ENCODE measurements around the gene GCNA. TPM values are rescaled to one million over a fixed set of nuclear protein-coding genes. Genes with fewer than 3 reads are reported as not detected.

GCNA gene
- total RNA-seq, 4 donors from 2014 or later = 2.8 to 12.9 (median 8.8) TPM

DNA sequence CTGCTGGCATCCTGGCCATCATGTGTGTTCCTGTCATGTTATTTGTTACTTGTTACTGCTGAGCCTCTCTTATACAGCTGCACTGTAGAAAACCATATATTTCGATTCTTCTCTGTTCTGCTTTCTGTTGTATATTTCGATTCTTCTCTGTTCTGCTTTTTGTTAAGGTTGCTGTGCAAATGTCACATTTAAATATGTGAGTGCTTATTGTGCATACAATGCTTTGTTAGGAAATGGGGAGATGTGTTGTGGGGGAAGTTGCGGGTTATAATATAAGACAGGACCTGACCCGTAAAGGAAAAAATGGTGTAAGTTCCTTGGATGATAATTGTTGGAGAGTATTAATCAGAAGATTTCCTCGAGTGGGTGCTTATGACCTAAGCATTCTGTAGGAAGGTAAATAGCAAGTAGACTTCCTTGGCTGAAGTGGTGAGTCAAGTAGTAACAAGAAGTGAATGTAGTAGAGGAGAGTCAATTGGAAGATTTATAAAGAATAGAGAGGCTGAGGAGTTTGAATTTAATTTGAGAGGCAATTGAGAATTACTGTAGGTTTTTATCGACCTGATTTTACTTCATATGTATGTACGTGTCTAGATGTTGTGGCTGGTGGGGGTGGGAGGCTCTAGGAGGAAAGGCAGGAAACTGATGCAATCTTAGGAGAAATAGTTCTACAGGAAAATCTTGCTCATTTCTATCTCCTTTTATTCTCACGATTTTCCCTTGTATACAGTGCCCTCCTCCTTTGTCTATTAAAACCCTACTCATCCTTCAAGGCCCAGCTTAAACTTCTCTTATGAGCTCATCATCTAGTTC, 36.8 kb upstream of the GCNA start:
- Histone ChIP-seq H3K4me1 (peaks cover 0 to 75% (median 8%) of the 10 kb centered on the region in 4 donors), H3K27me3 (peaks cover 0 to 5% of the 10 kb centered on the region in 2 donors), H3K9me3 (no peaks in the 10 kb centered on the region), H3K27ac (no peak overlapping the region), H3K36me3 (peaks cover 0 to 6% (median 0%) of the 10 kb centered on the region in 3 donors), H3K4me3 (no peak overlapping the region)
- TF ChIP-seq, protein P1, sequence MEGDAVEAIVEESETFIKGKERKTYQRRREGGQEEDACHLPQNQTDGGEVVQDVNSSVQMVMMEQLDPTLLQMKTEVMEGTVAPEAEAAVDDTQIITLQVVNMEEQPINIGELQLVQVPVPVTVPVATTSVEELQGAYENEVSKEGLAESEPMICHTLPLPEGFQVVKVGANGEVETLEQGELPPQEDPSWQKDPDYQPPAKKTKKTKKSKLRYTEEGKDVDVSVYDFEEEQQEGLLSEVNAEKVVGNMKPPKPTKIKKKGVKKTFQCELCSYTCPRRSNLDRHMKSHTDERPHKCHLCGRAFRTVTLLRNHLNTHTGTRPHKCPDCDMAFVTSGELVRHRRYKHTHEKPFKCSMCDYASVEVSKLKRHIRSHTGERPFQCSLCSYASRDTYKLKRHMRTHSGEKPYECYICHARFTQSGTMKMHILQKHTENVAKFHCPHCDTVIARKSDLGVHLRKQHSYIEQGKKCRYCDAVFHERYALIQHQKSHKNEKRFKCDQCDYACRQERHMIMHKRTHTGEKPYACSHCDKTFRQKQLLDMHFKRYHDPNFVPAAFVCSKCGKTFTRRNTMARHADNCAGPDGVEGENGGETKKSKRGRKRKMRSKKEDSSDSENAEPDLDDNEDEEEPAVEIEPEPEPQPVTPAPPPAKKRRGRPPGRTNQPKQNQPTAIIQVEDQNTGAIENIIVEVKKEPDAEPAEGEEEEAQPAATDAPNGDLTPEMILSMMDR (IDR thresholded peaks at IDR 0.05) = no peak
- TF ChIP-seq EP300 (IDR thresholded peaks at IDR 0.05) = no peak
- no peak for TF ChIP-seq POLR2A (IDR thresholded peaks at IDR 0.05)
- WGBS, 2 donors = 26 to 46% methylated on average over 8 of the region's 8 CpGs
- DNase-seq (ENCODE audit: low spot score in 2 of 2) = no peak

DNA sequence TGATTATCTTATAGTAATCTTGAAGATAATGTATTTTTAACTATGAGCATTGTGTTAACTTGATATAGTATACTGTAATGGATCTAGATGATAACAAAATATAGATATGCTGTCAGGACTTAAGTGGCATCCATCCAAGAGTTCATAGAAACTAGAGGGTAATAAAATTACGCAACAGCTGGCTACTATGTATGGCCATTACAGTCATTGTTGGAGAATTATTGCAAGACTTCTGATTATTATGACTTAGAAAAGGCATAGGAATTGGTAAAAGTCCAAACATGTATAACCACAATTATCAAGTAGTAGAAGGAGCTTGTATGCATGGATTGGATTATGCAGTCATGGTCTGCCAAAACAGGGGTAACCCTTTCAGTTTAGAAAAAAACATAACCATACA, 35.8 kb upstream of the GCNA start:
- TF ChIP-seq EP300 (IDR thresholded peaks at IDR 0.05) (no peak), POLR2A (IDR thresholded peaks at IDR 0.05) (no peak)
- TF ChIP-seq, protein P1 (IDR thresholded peaks at IDR 0.05) = no peak
- Histone ChIP-seq H3K27me3 (peaks cover 0 to 5% of the 10 kb centered on the region in 2 donors), H3K4me3 (no peak overlapping the region), H3K4me1 (peaks cover 0 to 67% (median 8%) of the 10 kb centered on the region in 4 donors), H3K36me3 (peaks cover 0 to 16% (median 0%) of the 10 kb centered on the region in 3 donors), H3K9me3 (no peaks in the 10 kb centered on the region), H3K27ac (no peak overlapping the region)
- DNase-seq (ENCODE audit: low spot score in 2 of 2) = no peak
- 33 to 51% methylated on average over 1 of the region's 1 CpG for WGBS, 2 donors

DNA sequence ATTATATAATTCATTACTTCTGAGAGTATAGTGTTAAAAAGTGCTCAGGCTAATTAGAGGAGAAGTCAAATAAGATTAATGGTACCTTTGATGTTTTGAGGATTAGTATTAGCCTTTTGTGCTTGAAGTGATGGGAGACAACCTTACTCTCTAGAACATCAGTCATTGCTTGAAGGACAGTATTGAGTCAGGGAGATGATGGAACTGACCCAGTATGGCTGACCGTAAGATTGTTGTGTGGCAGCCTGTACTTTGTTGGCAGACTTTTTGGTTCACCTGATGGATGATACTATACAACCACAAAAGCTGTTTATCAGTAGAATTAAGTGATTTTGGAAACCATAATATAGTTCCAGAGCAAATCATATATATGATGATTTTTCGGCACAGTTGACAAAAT, 35.4 kb upstream of the GCNA start:
- WGBS, 2 donors = 74 to 84% methylated on average over 2 of the region's 2 CpGs
- H3K4me3 ChIP-seq = no peak overlapping the region
- no peaks in the 10 kb centered on the region for H3K9me3 ChIP-seq
- H3K27me3 ChIP-seq = peaks cover 0 to 5% of the 10 kb centered on the region in 2 donors
- DNase-seq (ENCODE audit: low spot score in 2 of 2) = no peak
- H3K36me3 ChIP-seq = peaks cover 0 to 20% (median 0%) of the 10 kb centered on the region in 3 donors
- TF ChIP-seq POLR2A (IDR thresholded peaks at IDR 0.05) = no peak
- TF ChIP-seq, protein P1 (IDR thresholded peaks at IDR 0.05) = no peak
- TF ChIP-seq EP300 (IDR thresholded peaks at IDR 0.05) = no peak
- peak overlapping the region in 1 of 4 donors; percentile 15 for H3K27ac ChIP-seq
- peaks cover 0 to 63% (median 8%) of the 10 kb centered on the region in 4 donors for H3K4me1 ChIP-seq

DNA sequence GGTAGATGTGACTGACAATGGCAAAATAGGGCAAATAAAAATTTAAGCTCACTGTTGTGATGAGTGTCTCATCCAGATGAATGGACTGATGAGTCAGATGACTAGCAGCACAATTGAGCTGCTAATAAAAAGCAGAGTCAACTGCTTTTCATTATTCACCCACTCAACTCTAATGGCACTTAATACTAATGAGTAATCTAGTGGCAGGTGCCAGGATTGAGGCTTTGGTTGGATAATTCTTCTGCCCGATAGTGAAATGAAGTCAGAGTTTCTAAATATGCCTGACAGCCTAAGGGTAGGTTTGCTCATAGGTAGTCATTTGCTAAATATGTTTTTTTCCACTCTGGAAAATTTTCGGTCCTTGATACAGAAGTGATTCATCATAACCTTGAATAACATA, 34.9 kb upstream of the GCNA start:
- Histone ChIP-seq H3K9me3 (no peaks in the 10 kb centered on the region), H3K27ac (peak overlapping the region in 1 of 4 donors; percentile 15), H3K4me1 (peaks cover 0 to 58% (median 8%) of the 10 kb centered on the region in 4 donors), H3K36me3 (peaks cover 0 to 25% (median 0%) of the 10 kb centered on the region in 3 donors), H3K27me3 (peaks cover 0 to 5% of the 10 kb centered on the region in 2 donors), H3K4me3 (no peak overlapping the region)
- WGBS, 2 donors = 19 to 63% methylated on average over 2 of the region's 2 CpGs
- TF ChIP-seq EP300 (IDR thresholded peaks at IDR 0.05) = no peak
- TF ChIP-seq, protein P1 (IDR thresholded peaks at IDR 0.05) = no peak
- no peak for TF ChIP-seq POLR2A (IDR thresholded peaks at IDR 0.05)
- no peak for DNase-seq (ENCODE audit: low spot score in 2 of 2)

DNA sequence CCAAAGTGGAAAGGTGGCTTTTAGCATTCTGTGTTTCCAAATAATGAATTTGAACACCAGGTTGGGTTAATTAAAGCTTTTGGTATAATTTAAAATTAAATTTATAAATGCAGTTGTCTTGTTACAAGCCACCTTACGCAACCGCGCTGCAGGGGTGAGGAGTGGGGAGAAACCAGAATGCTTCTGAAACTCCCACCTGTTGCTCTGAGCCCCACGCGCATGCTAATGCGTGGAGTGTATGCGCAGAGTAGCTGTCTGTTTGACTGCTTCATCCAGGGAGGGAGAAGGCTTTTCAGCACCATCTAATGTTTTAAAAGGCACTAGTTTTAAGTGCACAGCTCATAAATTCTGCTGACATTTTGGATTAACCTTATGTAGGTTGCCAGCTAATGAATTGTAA, 32.9 kb upstream of the GCNA start:
- Histone ChIP-seq H3K27ac (no peak overlapping the region), H3K4me1 (peaks cover 0 to 46% (median 3%) of the 10 kb centered on the region in 4 donors), H3K9me3 (no peaks in the 10 kb centered on the region), H3K27me3 (peaks cover 0 to 5% of the 10 kb centered on the region in 2 donors), H3K36me3 (peaks cover 0 to 30% (median 0%) of the 10 kb centered on the region in 3 donors), H3K4me3 (no peak overlapping the region)
- 73 to 81% methylated on average over 7 of the region's 7 CpGs for WGBS, 2 donors
- DNase-seq (ENCODE audit: low spot score in 2 of 2) = no peak
- TF ChIP-seq, protein P1 (IDR thresholded peaks at IDR 0.05) = no peak
- TF ChIP-seq POLR2A (IDR thresholded peaks at IDR 0.05) (no peak), EP300 (IDR thresholded peaks at IDR 0.05) (no peak)
